ENCODE results near the gene ITGA5. TPM values are rescaled to one million over a fixed set of nuclear protein-coding genes. Genes with fewer than 3 reads are reported as not detected.

ITGA5 gene
- total RNA-seq, 1 experiment from 2014 or later, result 96.8 TPM

- BruUV-seq (replicated peaks), result no TSS peak
- CTCF ChIA-PET, result interaction anchor here (1.1 kb wide), 1 partner anchor 12 kb away, joined by 5 read pairs; no protein-coding TSS in a partner anchor
- peaks cover 28% of the 10 kb centered on the region for H3K4me1 ChIP-seq (ENCODE audit: insufficient read depth, low read length, poor library complexity, severe bottlenecking)
Measured at GRCh38 chr12:54427106-54427505, 8.0 kb upstream of the ITGA5 start.

GRCh38 chr12:54426690-54427089 is 7.6 kb upstream of the ITGA5 start:
- no peak overlapping the region for H3K4me3 ChIP-seq (ENCODE audit: low read depth, low read length, poor library complexity, severe bottlenecking)
- ChIA-PET CTCF (interaction anchor here (1.1 kb wide), 1 partner anchor 13 kb away, joined by 5 read pairs; no protein-coding TSS in a partner anchor), POLR2A (ENCODE audit: low non-redundant PET) (no interaction called here)
- no peak for DNase-seq (ENCODE audit: low spot score)
- no peaks in the 10 kb centered on the region for H3K9me3 ChIP-seq (ENCODE audit: low read depth, low read length, poor library complexity, severe bottlenecking)
- H3K27me3 ChIP-seq (replicated peaks; ENCODE audit: insufficient read depth, low read depth, low read length, poor library complexity), result no peaks in the 10 kb centered on the region
- peaks cover 24% of the 10 kb centered on the region for H3K4me1 ChIP-seq (ENCODE audit: insufficient read depth, low read length, poor library complexity, severe bottlenecking)
- intact Hi-C loops (cut with micrococcal nuclease; ENCODE audit: unreplicated experiment), result no loop called here
- H3K36me3 ChIP-seq (ENCODE audit: insufficient read depth, low read length, poor library complexity, severe bottlenecking), result no peaks in the 10 kb centered on the region
- TF ChIP-seq EZH2 (IDR thresholded peaks at IDR 0.05; ENCODE audit: borderline replicate concordance, low read depth, low read length, poor library complexity, severe bottlenecking) (no peak), CTCF (conservative IDR thresholded peaks at IDR 0.05; ENCODE audit: low read depth, low read length) (no peak)
- no peak overlapping the region for H3K27ac ChIP-seq (ENCODE audit: low read depth, low read length, poor library complexity, severe bottlenecking)
- BruUV-seq (replicated peaks), result no TSS peak

More at GRCh38 chr12:54427106-54427505, 8.0 kb upstream of the ITGA5 start:
- no peaks in the 10 kb centered on the region for H3K9me3 ChIP-seq (ENCODE audit: low read depth, low read length, poor library complexity, severe bottlenecking)
- POLR2A ChIA-PET (ENCODE audit: low non-redundant PET), result interaction anchor here (0.5 kb wide), 1 partner anchor 927 kb away, joined by 3 read pairs; no protein-coding TSS in a partner anchor
- H3K36me3 ChIP-seq (ENCODE audit: insufficient read depth, low read length, poor library complexity, severe bottlenecking), result no peaks in the 10 kb centered on the region
- intact Hi-C loops (cut with micrococcal nuclease; ENCODE audit: unreplicated experiment), result no loop called here
- DNase-seq (ENCODE audit: low spot score), result no peak
- no peaks in the 10 kb centered on the region for H3K27me3 ChIP-seq (replicated peaks; ENCODE audit: insufficient read depth, low read depth, low read length, poor library complexity)
- no peak overlapping the region for H3K4me3 ChIP-seq (ENCODE audit: low read depth, low read length, poor library complexity, severe bottlenecking)
- H3K27ac ChIP-seq (ENCODE audit: low read depth, low read length, poor library complexity, severe bottlenecking), result no peak overlapping the region
- TF ChIP-seq CTCF (conservative IDR thresholded peaks at IDR 0.05; ENCODE audit: low read depth, low read length), result no peak
- no peak for TF ChIP-seq EZH2 (IDR thresholded peaks at IDR 0.05; ENCODE audit: borderline replicate concordance, low read depth, low read length, poor library complexity, severe bottlenecking)

GRCh38 chr12:54425702-54426101 is 6.6 kb upstream of the ITGA5 start:
- no peak overlapping the region for H3K27ac ChIP-seq (ENCODE audit: low read depth, low read length, poor library complexity, severe bottlenecking)
- peaks cover 21% of the 10 kb centered on the region for H3K4me1 ChIP-seq (ENCODE audit: insufficient read depth, low read length, poor library complexity, severe bottlenecking)
- CTCF ChIA-PET, result no interaction called here
- POLR2A ChIA-PET (ENCODE audit: low non-redundant PET), result interaction anchor here (0.7 kb wide), 1 partner anchor 8 kb away, joined by 5 read pairs; no protein-coding TSS in a partner anchor
- intact Hi-C loops (cut with micrococcal nuclease; ENCODE audit: unreplicated experiment), result no loop called here
- no peaks in the 10 kb centered on the region for H3K36me3 ChIP-seq (ENCODE audit: insufficient read depth, low read length, poor library complexity, severe bottlenecking)
- H3K4me3 ChIP-seq (ENCODE audit: low read depth, low read length, poor library complexity, severe bottlenecking), result no peak overlapping the region
- no peak for DNase-seq (ENCODE audit: low spot score)
- TF ChIP-seq EZH2 (IDR thresholded peaks at IDR 0.05; ENCODE audit: borderline replicate concordance, low read depth, low read length, poor library complexity, severe bottlenecking), result no peak
- no peak for TF ChIP-seq CTCF (conservative IDR thresholded peaks at IDR 0.05; ENCODE audit: low read depth, low read length)
- H3K9me3 ChIP-seq (ENCODE audit: low read depth, low read length, poor library complexity, severe bottlenecking), result no peaks in the 10 kb centered on the region
- BruUV-seq (replicated peaks), result no TSS peak
- H3K27me3 ChIP-seq (replicated peaks; ENCODE audit: insufficient read depth, low read depth, low read length, poor library complexity), result no peaks in the 10 kb centered on the region

All from A673 (cell line).